Stimulated activated effector memory CD8-positive, alpha-beta T cell treated with anti-CD3 and anti-CD28 coated beads, Interleukin-12 subunit alpha, Interleukin-12 subunit beta, amount 100 ng/mL, for 72 hours (primary cell): ENCODE data around the gene TASL.

ENCODE experiments used
- ATAC-seq: fragments of 150-1000 bp; cut with Tn5 transposase; 2 replicates; pipeline ENCODE4 v1.10.0; 2021
- DNase-seq, 2 donors: peaks; one replicate each; pipeline ENCODE4 v3.0.0; 2021 to 2022; ENCODE audit warnings: low spot score in 2 of 2
- H3K27ac Mint-ChIP-seq: one replicate; pipeline ENCODE4 v1.8.0; 2022; ENCODE audit warnings: mild to moderate bottlenecking, mixed read lengths
- H3K36me3 Mint-ChIP-seq: one replicate; pipeline ENCODE4 v1.8.0; 2022; ENCODE audit warnings: mild to moderate bottlenecking, mixed read lengths
- H3K4me1 Mint-ChIP-seq: one replicate; pipeline ENCODE4 v1.8.0; 2022; ENCODE audit warnings: mixed read lengths
- H3K4me3 Mint-ChIP-seq: one replicate; pipeline ENCODE4 v1.8.0; 2022; ENCODE audit warnings: mild to moderate bottlenecking, mixed read lengths
- H3K9me3 Mint-ChIP-seq: one replicate; pipeline ENCODE4 v1.8.0; 2022; ENCODE audit warnings: mixed read lengths

TASL gene

DNA sequence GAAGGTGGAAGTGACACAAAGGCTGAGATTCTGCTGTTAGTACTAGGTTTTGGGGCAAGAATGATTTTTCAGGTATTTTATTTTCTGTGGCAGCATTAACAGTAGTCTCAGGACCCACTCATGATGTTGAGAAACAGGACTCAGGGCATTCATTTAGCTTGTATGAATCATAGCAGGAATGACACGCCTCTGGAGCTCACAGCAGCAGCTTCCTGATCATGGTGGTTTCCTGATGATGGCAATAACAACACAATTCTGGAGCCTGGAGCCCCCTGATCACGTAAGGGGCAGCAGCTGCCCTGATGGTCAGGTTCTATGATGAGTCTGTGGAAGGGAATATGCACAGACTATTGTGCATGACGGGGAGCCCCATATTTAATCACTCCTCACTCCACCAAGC lies 47.0 kb downstream of the TASL start:
- Mint-ChIP-seq H3K4me3 (no peak overlapping the region), H3K9me3 (no peaks in the 10 kb centered on the region), H3K4me1 (no peaks in the 10 kb centered on the region), H3K27ac (no peak overlapping the region), H3K36me3 (peaks cover 3% of the 10 kb centered on the region)
- ATAC-seq (no peak), DNase-seq (no peak)

DNA sequence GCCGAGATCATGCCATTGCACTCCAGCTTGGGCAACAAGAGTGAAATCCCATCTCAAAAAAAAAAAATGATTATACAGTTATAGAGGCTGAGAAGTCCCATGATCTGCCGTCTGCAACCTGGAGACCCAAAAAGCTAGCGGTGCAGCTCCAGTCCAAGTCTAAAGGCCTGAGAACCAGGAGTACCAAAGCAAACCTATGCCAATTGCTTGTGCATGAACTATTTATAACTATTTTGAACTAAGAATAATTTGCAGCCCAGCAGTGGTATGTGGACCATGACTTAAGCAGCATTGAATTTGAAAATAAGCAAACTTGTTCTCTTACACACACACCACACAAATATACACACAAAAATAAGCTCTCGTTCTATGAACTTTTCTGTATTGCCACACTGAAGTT lies 51.8 kb downstream of the TASL start:
- no peak overlapping the region for H3K4me3 Mint-ChIP-seq
- DNase-seq (no peak), ATAC-seq (no peak)

DNA sequence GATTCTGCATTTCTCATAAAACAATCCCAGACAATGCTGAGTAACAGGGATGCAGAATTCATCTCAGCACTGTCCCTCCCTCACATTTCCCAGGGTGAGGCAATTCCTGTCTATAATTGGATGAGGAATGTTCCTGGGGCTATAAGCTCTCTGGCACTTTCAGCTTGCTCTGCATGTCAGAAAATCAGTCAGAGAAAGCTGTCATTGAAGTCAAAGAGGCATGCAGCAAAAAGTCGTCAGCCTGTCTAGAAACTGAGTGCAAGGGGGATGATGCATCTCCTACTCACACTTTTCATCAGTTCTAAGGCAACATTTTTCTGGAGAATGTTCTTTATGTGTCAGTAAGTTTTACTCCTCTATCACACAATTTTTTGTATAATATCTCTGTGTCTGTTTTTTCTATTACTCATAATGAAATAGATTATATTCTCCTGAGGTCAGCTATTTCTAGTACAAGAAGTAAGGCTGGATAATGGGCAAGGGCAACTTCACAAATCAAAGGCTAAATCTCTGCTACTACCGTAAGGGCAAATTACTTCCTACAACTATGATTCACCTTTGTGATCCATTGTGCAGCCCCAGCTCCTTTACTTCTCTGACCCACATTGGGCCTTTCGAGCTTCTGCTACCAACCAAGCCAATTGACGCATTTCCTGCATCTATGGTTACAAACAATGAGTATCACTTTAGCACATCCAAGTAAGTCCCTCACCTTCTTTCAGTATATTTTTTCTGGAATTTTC lies 56.0 kb downstream of the TASL start:
- DNase-seq, result no peak
- Mint-ChIP-seq H3K9me3 (no peaks in the 10 kb centered on the region), H3K4me1 (no peaks in the 10 kb centered on the region), H3K4me3 (no peak overlapping the region), H3K27ac (no peak overlapping the region), H3K36me3 (no peaks in the 10 kb centered on the region)
- ATAC-seq, result no peak

More for the DNA sequence above, 51.8 kb downstream of the TASL start:
- Mint-ChIP-seq H3K4me1 (no peaks in the 10 kb centered on the region), H3K9me3 (no peaks in the 10 kb centered on the region), H3K27ac (no peak overlapping the region), H3K36me3 (no peaks in the 10 kb centered on the region)

DNA sequence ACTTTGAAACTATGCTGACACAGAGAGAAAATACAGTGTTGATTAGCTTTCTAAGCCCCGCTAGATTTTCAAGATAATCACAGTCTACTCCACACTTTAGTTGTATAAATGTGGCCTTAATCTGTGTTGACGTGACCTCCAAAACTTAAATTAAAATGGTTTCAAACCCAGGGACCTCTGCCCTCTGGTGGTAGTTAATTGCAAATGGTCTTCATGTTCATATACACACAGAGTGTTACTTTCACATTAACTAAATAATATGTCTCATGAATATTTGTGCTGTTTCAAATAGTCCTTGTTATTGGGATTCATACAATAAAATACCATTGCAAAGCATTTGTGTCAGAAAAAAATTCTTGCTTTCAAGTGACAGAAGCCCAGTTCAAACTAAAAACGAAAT lies 64.3 kb downstream of the TASL start:
- Mint-ChIP-seq H3K36me3 (no peaks in the 10 kb centered on the region), H3K4me1 (no peaks in the 10 kb centered on the region), H3K27ac (no peak overlapping the region), H3K9me3 (no peaks in the 10 kb centered on the region), H3K4me3 (no peak overlapping the region)
- DNase-seq (no peak), ATAC-seq (no peak)
